Mesodermal cell (in vitro differentiated cells): ENCODE data around the gene HMCN2.

Experiments
- H3K27ac ChIP-seq: 2 replicates; pipeline ENCODE4 v1.7.0; 2013; ENCODE audit warnings: mild to moderate bottlenecking, low read depth, low read length, moderate library complexity; ENCODE audit not compliant: severe bottlenecking
- H3K36me3 ChIP-seq: 2 replicates; pipeline ENCODE4 v1.7.1; 2013; ENCODE audit warnings: mild to moderate bottlenecking, low read length, moderate library complexity; ENCODE audit not compliant: control insufficient read depth, insufficient read depth
- H3K4me1 ChIP-seq: one replicate; pipeline ENCODE4 v1.7.1; 2013; ENCODE audit warnings: mild to moderate bottlenecking, low read length; ENCODE audit not compliant: insufficient read depth, control insufficient read depth, poor library complexity, severe bottlenecking
- H3K4me3 ChIP-seq: 2 replicates; pipeline ENCODE4 v1.7.0; 2013; ENCODE audit warnings: low read length, control low read depth, mild to moderate bottlenecking; ENCODE audit not compliant: insufficient read depth, poor library complexity, severe bottlenecking; ENCODE audit errors: extremely low read depth
- H3K9me3 ChIP-seq: 2 replicates; pipeline ENCODE4 v1.7.1; 2013; ENCODE audit warnings: mild to moderate bottlenecking, low read length, moderate library complexity; ENCODE audit not compliant: control insufficient read depth
- WGBS, 2 experiments: methylation state at CpG; one replicate each; pipeline ENCODE4 v1.1.5; 2013; ENCODE audit warnings: missing lambda C conversion rate in 2 of 2; ENCODE audit not compliant: insufficient coverage in 2 of 2; 5-methylcytosine and 5-hydroxymethylcytosine counted together

Gene HMCN2

GRCh38 chr9:130437011-130437789, 171.6 kb downstream of the HMCN2 start:
- Histone ChIP-seq H3K36me3 (no peaks in the 10 kb centered on the region), H3K4me3 (no peak overlapping the region), H3K9me3 (no peaks in the 10 kb centered on the region), H3K27ac (no peak overlapping the region), H3K4me1 (no peaks in the 10 kb centered on the region)
- 84 to 88% methylated on average over 8 to 12 of the region's 15 CpGs for WGBS, 2 experiments

DNA sequence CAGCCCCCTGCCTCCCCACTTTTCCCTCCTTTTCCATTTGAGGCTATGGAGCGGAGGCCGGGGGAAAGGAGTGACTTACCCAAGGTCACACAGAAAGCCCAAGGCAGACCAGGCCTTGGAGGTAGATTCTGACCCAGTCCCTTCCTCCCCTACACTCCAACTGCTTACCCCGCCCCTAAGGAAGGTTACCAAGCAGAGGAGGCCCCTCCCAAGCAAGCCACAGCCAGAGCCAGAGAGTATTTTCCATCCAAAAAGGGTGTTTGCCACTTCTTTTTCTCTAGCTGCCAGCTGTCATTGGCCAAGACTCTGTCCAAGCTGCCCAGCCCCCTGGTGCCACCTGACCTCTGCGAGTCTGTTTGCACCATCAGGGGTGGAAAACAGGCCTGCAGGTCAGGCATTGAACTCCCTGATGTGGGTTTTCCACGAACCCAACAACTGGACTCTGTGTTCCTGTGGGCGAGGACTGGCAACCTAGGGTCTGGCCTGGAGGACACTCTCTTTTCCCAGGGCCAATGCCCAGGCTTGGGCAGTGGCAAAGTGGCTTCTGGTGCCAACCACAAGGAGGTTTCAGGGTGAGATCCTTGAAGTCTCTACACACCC, 172.9 kb downstream of the HMCN2 start:
- Histone ChIP-seq H3K4me3 (no peak overlapping the region), H3K4me1 (no peaks in the 10 kb centered on the region), H3K9me3 (no peaks in the 10 kb centered on the region), H3K36me3 (no peaks in the 10 kb centered on the region), H3K27ac (no peak overlapping the region)
- 67 to 88% methylated on average over 3 to 6 of the region's 6 CpGs for WGBS, 2 experiments

GRCh38 chr9:130441031-130441430, 175.5 kb downstream of the HMCN2 start:
- no peak overlapping the region for H3K4me3 ChIP-seq
- no CpG with 5 or more reads among the region's 1 CpG for WGBS, 2 experiments
- no peak overlapping the region for H3K27ac ChIP-seq
- H3K9me3 ChIP-seq = no peaks in the 10 kb centered on the region
- H3K36me3 ChIP-seq = no peaks in the 10 kb centered on the region
- H3K4me1 ChIP-seq = no peaks in the 10 kb centered on the region

GRCh38 chr9:130442746-130443455, 177.3 kb downstream of the HMCN2 start:
- peaks cover 16% of the 10 kb centered on the region for H3K4me1 ChIP-seq
- H3K36me3 ChIP-seq = no peaks in the 10 kb centered on the region
- H3K4me3 ChIP-seq = no peak overlapping the region
- no peak overlapping the region for H3K27ac ChIP-seq
- no peaks in the 10 kb centered on the region for H3K9me3 ChIP-seq
- 90 to 94% methylated on average over 6 to 8 of the region's 9 CpGs for WGBS, 2 experiments

- Histone ChIP-seq H3K4me3 (no peak overlapping the region), H3K27ac (no peak overlapping the region), H3K9me3 (no peaks in the 10 kb centered on the region), H3K4me1 (peaks cover 20% of the 10 kb centered on the region), H3K36me3 (no peaks in the 10 kb centered on the region)
- 92 to 95% methylated on average over 3 to 5 of the region's 6 CpGs for WGBS, 2 experiments
Observed at GRCh38 chr9:130443456-130443801, 177.9 kb downstream of the HMCN2 start.

DNA sequence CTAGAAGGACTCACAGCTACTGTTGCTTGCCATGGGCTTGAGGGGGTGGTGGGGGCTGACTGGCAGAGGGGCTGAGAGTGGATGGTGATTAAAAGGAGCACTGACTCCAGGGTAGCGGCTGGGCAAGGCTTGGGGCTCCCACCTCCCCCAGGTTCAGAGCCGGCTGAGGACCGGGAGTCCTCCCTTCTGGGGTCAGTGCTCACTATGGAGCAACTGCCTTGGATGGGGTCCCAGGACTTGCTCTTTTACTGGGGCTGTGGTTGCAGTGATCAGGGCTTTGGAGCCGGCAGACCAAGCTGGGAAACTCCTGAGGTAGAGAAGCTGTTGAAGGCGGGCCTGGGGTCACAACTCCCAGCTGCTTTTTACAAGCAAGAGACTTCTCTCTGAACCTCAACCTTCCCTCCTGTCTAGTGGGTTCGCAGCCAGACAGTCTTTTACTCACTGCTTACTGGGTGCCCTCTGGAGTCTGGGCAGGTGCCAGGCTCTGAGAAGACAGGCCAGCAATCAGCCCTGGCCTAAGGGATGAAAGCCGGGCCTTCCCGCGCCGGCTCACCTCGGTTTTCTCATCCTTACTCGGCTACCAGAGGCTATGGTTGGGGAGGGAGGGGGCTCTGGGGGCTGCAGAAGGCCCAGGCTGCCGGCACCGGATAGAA, 178.4 kb downstream of the HMCN2 start:
- Histone ChIP-seq H3K27ac (no peak overlapping the region), H3K9me3 (no peaks in the 10 kb centered on the region), H3K4me3 (peak overlapping the region; percentile 50), H3K4me1 (peaks cover 20% of the 10 kb centered on the region), H3K36me3 (no peaks in the 10 kb centered on the region)
- 57 to 72% methylated on average over 7 to 8 of the region's 14 CpGs for WGBS, 2 experiments

GRCh38 chr9:130444565-130445221, 179.1 kb downstream of the HMCN2 start, which contains the start of gene ASS1:
Gene ASS1, plus strand, starts transcription at chr9:130444961. Its CDS starts 7,268 bp downstream, at chr9:130452229.
- Histone ChIP-seq H3K4me1 (peaks cover 20% of the 10 kb centered on the region), H3K27ac (no peak within 1 kb of the TSS), H3K36me3 (no peaks in the 10 kb centered on the region), H3K4me3 (peak within 1 kb of the TSS; percentile 50), H3K9me3 (no peaks in the 10 kb centered on the region)
- WGBS, 2 experiments = 0 to 1% methylated on average over 47 to 53 of the region's 66 CpGs

GRCh38 chr9:130445268-130445983, 179.9 kb downstream of the HMCN2 start:
- WGBS, 2 experiments = 3 to 4% methylated on average over 22 to 27 of the region's 30 CpGs
- Histone ChIP-seq H3K9me3 (no peaks in the 10 kb centered on the region), H3K36me3 (no peaks in the 10 kb centered on the region), H3K4me3 (peak overlapping the region; percentile 50), H3K4me1 (peaks cover 20% of the 10 kb centered on the region), H3K27ac (no peak overlapping the region)

DNA sequence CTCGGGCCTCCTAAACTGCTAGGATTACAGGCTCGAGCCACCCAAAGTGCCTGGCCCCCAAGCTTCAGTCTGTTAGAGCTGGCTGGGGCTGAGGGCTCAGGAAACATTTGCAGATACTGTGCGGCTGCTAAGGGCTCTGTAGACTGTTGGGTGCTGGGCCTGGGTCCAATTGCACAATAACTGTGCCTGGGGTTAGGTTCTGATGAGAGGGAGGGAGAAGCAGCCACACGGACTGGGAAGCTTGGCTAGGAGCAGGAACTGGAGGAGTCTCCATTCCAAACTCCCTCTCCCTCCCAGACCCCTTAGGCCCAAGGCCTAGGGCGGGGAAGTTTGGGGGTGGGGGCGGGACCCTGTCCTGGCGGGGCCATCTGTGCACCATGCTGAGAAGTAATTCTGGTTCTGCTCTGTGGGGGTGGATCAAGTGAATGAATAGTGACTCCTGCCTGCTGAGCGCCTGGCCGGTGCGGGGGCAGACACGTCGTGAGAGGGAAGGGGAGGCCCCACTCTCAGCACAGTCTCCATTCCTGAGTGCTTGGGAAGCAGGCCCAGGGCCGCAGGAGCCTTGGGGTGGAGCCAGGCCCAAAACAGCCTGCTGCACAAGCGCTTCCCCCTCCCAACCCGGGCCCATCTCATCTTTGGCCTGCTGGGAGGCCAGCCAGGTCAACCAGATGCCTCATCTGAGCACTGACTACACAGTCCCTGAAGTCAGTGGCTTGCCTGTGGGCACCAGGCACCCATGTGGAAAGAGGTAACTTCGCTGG, 180.7 kb downstream of the HMCN2 start:
- Histone ChIP-seq H3K9me3 (no peaks in the 10 kb centered on the region), H3K4me1 (peaks cover 23% of the 10 kb centered on the region), H3K36me3 (no peaks in the 10 kb centered on the region), H3K4me3 (no peak overlapping the region), H3K27ac (peak overlapping the region; percentile 29)
- 19 to 24% methylated on average over 8 to 14 of the region's 16 CpGs for WGBS, 2 experiments
